ENCODE measurements around the gene NOTCH3.

The NOTCH3 gene

DNA sequence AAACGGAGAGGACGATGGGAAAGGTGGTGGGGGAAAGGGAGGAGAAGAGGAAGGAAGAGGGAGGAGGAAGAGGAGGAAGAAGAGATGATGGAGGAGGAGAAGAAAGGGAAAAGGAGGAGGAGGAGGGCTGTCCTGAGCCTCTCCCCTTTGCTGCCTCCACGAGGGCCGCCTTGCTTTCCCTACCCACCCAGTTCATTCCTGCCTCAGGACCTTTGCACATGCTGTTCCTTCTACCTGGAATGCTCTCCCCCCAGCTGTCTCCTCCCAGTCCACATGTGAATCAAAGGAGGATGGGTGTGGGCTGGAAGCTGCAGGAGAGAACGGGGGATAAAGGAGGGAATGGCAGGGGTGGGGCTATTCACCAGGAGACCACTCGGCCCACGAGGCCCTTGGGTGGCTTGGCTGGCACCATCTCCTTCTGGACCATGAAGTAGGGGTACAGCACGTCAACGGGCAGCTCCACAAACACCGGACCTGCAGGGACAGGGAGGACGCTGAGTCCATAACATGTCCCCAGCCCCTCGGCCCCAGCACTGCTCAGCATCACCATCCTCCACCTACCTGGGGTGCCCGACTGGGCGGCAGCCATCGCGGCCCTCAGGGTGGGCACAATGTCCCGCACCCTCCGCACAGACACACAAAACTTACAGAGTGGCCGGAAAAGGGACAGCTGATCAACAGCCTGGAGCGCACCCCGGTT lies 78.3 kb downstream of the NOTCH3 start:
- no peak for DNase-seq

GRCh38 chr19:15120135-15121026 lies 80.4 kb downstream of the NOTCH3 start:
- DNase-seq = no peak

DNA sequence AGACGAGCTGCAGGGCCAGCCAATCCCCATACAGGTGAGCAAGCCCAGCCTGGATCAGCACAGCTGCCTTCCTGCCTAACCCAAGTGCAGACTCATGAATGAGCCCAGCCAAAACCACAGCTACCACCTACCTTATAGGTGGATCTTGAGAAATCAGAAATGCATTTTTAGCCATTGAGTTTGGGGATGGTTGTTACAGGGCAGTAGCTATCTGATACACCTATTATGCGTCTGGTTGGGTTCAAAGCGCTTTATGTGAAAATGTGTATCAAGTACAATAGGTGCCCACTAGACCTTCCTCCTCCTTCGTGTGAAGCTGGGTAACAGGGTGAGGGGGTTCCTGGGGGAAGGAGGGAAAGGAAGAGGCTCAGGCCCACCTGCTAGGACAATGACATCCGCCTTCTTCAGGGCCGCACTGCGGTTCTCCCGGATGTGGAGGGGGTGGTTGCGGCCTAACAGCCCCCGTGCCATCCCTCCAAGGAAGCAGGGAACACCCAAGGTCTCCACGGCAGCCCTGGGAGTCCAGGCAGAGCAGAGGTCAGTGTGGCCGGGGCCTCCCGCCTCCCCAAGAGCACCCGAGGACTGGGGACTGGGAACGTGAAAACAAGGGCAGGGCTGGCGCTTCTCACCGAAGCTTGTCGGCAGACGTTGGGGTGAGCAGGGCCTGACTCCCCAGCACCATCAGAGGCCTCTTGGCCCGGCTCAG lies 81.9 kb downstream of the NOTCH3 start:
- no peak for DNase-seq

DNA sequence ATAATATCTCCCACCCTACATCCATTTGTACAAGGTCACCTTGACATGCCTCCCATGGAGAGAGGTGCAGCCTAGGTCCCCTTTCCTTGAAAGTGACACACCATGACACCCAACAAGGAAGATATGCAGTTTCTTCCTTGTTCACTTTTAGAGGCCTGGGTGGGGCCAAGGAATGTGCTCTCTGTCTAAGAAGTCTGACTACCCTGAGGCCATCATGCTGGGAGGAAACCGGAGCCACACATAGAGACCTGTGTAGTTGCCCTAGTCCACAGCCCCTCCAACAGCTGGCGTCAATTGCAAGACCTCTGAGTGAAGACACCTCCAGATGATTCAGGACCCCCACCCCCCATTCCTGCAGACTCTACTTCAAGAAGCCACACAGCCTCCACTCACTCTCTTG lies 82.5 kb downstream of the NOTCH3 start:
- DNase-seq = no peak

DNA sequence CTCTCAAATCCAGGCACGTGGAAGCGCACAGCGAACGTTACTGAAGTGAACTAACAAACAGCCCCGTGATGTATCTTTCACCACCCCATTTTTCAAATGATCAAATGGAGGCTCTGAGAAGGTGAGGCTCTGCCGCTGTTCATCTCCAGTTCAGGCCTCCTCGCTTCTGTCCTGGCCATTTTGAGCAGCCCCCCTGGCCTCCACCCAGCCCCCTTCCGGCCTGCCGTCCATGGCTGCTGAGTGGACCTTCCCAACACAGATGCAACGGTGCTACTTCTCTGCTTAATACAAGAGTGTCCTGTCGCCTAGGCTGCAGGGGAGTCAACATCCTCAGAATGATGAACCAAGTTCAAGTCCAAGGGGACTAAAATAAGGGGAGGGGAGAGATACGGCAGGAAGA lies 83.9 kb downstream of the NOTCH3 start:
- DNase-seq = no peak

DNA sequence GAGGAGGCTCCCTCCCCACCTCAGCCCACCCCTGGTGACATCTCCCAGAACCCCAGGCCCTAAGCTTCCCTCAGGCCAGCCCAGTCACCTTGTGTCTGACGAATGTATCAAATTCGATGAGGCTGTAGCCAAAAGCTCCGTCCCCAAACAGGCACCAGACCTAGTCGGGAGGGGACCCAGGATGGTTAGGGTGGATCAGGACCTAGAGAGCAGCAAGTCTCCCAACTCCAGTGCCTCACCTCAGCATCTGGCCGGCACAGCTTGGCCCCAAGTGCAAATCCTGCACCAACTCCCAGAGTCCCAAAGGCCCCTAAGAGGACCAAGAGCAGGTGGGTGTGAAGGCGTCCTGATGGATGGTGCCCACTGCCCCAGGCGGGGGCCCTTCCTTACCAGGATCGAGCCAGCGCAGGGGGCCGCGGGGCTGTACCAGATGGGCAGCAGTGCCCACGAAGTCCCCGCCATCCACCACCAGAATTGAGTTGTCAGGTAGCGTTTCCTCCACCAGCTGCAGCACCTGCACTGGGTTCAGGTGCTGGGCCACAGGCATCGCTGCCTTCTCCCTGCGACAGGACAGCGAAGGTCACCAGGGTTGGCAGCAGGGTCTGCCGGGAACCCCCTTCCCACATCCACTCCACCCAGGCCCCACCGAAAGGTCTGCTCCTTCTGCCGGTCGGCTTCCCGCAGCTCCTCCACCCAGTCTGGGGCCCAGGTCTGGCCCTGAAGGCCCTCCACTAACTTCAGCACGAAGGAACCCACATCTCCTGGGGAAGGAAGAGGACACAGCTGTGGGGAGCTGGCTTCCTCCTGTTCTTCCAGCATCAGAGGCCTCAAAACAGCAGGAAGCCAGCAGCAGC lies 84.8 kb downstream of the NOTCH3 start:
- DNase-seq = no peak

DNA sequence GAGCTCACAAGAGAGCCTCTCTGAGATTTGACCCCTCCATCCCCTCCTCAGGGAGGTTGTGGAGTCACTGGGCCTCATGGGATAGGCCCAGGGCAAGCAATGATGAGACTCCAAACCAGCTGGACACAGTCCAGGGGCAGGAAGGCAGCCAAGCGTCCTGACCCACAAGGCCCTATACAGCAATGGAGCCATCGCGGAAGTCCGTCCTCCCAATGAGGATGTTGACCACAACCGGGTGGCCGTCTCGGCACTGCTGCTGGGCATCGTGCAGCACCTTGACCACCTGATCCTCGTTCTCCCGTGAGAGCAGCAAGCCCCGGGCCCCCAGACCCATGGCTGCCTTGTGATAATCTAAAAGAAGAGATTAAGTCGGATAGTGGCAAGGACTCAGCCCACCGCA lies 85.7 kb downstream of the NOTCH3 start:
- DNase-seq = no peak

DNA sequence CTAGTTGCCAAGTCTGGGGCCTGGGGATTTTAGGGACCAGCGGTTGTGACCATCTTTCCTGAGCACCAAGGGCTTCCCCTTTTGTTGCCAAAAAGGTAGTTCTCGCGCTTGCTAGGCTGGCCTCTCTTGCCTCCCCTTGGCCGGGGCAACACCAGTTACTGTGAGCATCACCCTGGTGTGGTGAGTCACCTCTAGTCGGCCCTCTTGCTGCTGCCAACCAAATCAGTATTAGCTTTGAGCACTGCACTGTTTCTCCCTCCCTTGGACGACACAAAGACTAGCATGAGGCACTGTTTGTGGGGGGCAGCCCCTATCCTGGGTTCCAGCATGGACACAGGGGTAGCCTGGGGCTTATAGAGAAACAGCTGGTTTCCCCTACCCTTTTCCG lies 86.6 kb downstream of the NOTCH3 start:
- no peak for DNase-seq

GRCh38 chr19:15113245-15114152 lies 87.3 kb downstream of the NOTCH3 start:
- no peak for DNase-seq

GRCh38 chr19:15112385-15112784 lies 88.4 kb downstream of the NOTCH3 start:
- DNase-seq = no peak

GRCh38 chr19:15111758-15112157 lies 89.0 kb downstream of the NOTCH3 start:
- DNase-seq = no peak

DNA sequence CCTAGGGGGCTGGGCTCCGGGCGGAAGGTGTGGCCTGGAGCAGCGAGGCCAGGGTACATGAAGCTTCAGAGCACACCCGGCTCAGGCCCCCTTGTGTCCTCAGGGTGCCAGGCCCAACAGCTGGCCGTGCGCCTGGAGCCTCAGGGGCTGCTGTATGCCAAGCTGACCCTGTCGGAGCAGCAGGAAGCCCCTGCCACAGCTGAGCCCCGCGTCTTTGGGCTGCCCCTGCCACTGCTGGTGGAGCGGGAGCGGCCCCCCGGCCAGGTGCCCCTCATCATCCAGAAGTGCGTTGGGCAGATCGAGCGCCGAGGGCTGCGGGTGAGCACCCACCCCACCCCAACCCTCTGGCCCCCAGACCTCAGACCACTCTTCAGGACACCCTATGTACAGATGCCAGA lies 90.4 kb downstream of the NOTCH3 start:
- no peak for DNase-seq

GRCh38 chr19:15109768-15110417 lies 90.9 kb downstream of the NOTCH3 start:
- DNase-seq = no peak

All from SIG-M5 (cell line).